MCF 10A (cell line): ENCODE results near the gene NDUFB7. TPM values are rescaled to one million over a fixed set of nuclear protein-coding genes. Genes with fewer than 3 reads are reported as not detected.
"Not testable (repeated sequence)": the region's sequence is repeated elsewhere in the genome, so short reads cannot be mapped to it uniquely, and the experiment has no call there.

Source experiments
- BruUV-seq: library from RNA; stranded (reverse); fragments of 400-500 nt; replicated peaks from 2 replicates; lab custom pipeline; 2021; lab: Mats Ljungman, UMichigan
- CTCF ChIA-PET: fragments of 300-600 bp; sonication (Branson Sonifier 250); formaldehyde crosslinking; extraction: SDS; loops from one replicate; lab custom pipeline; 2021; ENCODE audit warnings: antibody characterized with exemption, inconsistent platforms; lab: Yijun Ruan, JAX
- POLR2A ChIA-PET: fragments of 300-600, 350-650 bp; sonication (Branson Sonifier 250); formaldehyde crosslinking; extraction: SDS; loops from one replicate; lab custom pipeline; 2020; ENCODE audit warnings: antibody characterized with exemption, inconsistent platforms; lab: Yijun Ruan, JAX
- DNase-seq: peaks from one replicate; pipeline ENCODE4 v3.0.0-alpha.2; 2018; ENCODE audit not compliant: unreplicated experiment
- H3K27ac Mint-ChIP-seq: one replicate; pipeline ENCODE4 v1.8.0; 2022; ENCODE audit warnings: mild to moderate bottlenecking, low read depth, mixed read lengths; ENCODE audit not compliant: unreplicated experiment
- H3K27me3 Mint-ChIP-seq: one replicate; pipeline ENCODE4 v1.8.0; 2022; ENCODE audit warnings: mixed read lengths; ENCODE audit not compliant: insufficient read depth, unreplicated experiment
- H3K36me3 Mint-ChIP-seq: one replicate; pipeline ENCODE4 v1.8.0; 2022; ENCODE audit warnings: mild to moderate bottlenecking, moderate library complexity, mixed read lengths; ENCODE audit not compliant: insufficient read depth, unreplicated experiment
- H3K4me1 Mint-ChIP-seq: one replicate; pipeline ENCODE4 v1.8.0; 2022; ENCODE audit warnings: mixed read lengths; ENCODE audit not compliant: insufficient read depth, unreplicated experiment
- H3K4me3 Mint-ChIP-seq: one replicate; pipeline ENCODE4 v1.8.0; 2022; ENCODE audit warnings: mild to moderate bottlenecking, moderate library complexity, mixed read lengths; ENCODE audit not compliant: unreplicated experiment
- H3K9me3 Mint-ChIP-seq: one replicate; pipeline ENCODE4 v1.8.0; 2022; ENCODE audit warnings: mixed read lengths; ENCODE audit not compliant: unreplicated experiment
- intact Hi-C: fragments of 100-400 bp; cut with micrococcal nuclease; formaldehyde crosslinking; loops from 2 replicates; pipeline ENCODE4 v1.14.1; 2022
- total RNA-seq: library from RNA; stranded (reverse); gene quantifications from 2 replicates; pipeline ENCODE4 v1.2.3, GENCODE V29; 2022
- TF ChIP-seq, protein P1 (sequence below): fragments of 200-600 bp; IDR thresholded peaks from one replicate; pipeline ENCODE4 v1.8.0; 2022; ENCODE audit warnings: antibody characterized with exemption, mild to moderate bottlenecking; ENCODE audit not compliant: unreplicated experiment

Gene NDUFB7
- total RNA-seq, 1 experiment from 2014 or later: 153 TPM

DNA sequence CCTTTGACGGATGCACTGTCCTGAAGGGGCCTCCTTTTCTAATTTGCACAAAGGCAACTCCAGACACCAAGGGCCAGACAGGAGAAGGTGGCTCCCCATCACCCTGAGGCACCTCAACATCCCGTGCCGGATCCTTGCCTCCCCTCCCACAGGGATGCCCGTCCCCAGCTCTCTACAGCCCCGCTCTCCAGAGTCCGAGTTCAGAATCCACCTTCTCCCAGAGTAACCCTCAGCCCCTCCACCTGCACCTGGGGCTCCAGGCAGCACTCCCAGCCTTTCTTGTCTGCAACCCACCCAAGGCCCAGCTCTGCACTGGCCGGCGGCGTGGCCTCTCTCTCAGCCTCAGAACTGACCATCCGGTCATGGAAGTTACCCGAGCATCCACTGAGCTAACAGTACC, 4.8 kb downstream of the NDUFB7 start:
- CTCF ChIA-PET: interaction anchor here (0.6 kb wide), 3 partner anchors 209 to 1012 kb away, joined by 3 to 4 read pairs (median 3); no protein-coding TSS in a partner anchor
- Mint-ChIP-seq H3K27me3 (no peaks in the 10 kb centered on the region), H3K4me1 (peaks cover 11% of the 10 kb centered on the region), H3K36me3 (no peaks in the 10 kb centered on the region), H3K4me3 (no peak overlapping the region), H3K9me3 (no peaks in the 10 kb centered on the region), H3K27ac (no peak overlapping the region)
- TF ChIP-seq, protein P1, sequence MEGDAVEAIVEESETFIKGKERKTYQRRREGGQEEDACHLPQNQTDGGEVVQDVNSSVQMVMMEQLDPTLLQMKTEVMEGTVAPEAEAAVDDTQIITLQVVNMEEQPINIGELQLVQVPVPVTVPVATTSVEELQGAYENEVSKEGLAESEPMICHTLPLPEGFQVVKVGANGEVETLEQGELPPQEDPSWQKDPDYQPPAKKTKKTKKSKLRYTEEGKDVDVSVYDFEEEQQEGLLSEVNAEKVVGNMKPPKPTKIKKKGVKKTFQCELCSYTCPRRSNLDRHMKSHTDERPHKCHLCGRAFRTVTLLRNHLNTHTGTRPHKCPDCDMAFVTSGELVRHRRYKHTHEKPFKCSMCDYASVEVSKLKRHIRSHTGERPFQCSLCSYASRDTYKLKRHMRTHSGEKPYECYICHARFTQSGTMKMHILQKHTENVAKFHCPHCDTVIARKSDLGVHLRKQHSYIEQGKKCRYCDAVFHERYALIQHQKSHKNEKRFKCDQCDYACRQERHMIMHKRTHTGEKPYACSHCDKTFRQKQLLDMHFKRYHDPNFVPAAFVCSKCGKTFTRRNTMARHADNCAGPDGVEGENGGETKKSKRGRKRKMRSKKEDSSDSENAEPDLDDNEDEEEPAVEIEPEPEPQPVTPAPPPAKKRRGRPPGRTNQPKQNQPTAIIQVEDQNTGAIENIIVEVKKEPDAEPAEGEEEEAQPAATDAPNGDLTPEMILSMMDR: no peak
- DNase-seq: no peak
- no TSS peak for BruUV-seq
- POLR2A ChIA-PET: interaction anchor here (1.2 kb wide), 1 partner anchor 61 kb away, joined by 3 read pairs; no protein-coding TSS in a partner anchor
- intact Hi-C loops: no loop called here

DNA sequence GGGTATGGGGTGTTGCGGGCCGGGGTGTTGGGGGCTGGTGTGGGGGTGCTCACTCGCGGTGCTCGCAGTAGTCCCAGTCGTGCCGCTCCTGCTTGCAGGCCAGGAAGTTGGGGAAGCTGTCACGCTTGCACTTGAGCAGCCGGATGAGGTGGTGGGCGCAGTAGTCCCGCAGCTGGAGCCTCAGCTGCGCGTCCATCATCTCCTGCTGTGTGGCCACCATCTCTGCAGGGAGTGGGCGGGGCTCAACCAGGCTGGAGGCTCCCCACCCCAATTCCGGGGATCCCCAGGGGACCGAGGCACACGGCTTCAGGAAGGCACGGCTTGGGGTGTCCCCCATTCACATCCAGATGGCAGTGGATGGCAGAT, 5.2 kb downstream of the NDUFB7 start:
- DNase-seq: no peak
- intact Hi-C loops: no loop called here
- TF ChIP-seq, protein P1: no peak
- ChIA-PET CTCF (interaction anchor here (0.6 kb wide), 1 partner anchor 237 kb away, joined by 3 read pairs; no protein-coding TSS in a partner anchor), POLR2A (no interaction called here)
- Mint-ChIP-seq H3K4me1 (peaks cover 15% of the 10 kb centered on the region), H3K27ac (no peak overlapping the region), H3K4me3 (no peak overlapping the region), H3K27me3 (no peaks in the 10 kb centered on the region), H3K9me3 (no peaks in the 10 kb centered on the region), H3K36me3 (no peaks in the 10 kb centered on the region)
- BruUV-seq: no TSS peak

DNA sequence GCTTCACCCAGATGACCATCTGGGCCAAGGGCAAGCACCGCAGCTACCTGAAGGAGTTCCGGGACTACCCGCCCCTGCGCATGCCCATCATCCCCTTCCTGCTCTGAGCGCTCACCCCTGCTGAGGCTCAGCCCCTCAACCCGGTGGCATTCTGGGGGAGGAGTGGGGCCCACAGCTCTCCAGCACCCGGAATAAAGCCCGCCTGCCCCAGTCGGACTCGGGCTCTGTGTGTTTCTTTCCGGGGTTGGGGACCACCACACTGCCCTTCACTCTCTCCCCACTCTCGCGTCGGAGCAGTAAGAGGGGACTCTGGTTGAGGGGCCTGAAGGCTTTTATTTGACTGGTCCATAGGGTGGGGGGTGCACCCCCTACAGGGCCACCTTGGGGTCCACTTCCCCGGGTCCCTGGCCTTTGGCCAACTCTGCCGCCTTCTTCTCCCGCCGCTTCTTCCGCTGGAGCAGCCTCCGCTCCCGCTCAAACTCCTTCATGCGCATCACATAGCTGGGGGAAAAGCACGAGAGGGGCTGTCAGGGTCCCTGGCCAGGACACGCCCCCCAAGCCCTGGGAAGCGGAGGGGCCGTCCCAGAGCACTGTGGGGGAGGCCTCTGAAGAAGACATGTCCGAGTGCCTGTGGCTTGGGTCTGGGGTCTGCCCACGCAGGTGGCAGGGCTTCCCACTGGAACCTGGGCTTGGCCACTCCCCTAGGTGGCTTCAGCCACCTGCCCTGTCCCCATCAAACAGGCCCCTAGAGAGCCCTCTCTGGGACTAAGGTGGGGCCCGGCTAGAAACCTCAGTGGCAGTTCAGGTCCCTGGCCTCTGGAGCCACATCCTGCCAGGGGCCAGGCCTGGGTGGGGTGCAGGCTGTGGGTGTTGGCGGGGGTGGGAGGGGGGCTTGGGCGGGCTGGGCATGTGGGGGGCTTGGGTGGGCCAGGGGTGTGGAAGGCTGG, 5.8 kb downstream of the NDUFB7 start:
- DNase-seq: no peak
- H3K36me3 Mint-ChIP-seq: no peaks in the 10 kb centered on the region
- no peak overlapping the region for H3K27ac Mint-ChIP-seq
- BruUV-seq: no TSS peak
- TF ChIP-seq, protein P1: no peak
- H3K4me1 Mint-ChIP-seq: peaks cover 20% of the 10 kb centered on the region
- intact Hi-C loops: no loop called here
- H3K9me3 Mint-ChIP-seq: no peaks in the 10 kb centered on the region
- no peak overlapping the region for H3K4me3 Mint-ChIP-seq
- ChIA-PET POLR2A (no interaction called here), CTCF (no interaction called here)
- H3K27me3 Mint-ChIP-seq: no peaks in the 10 kb centered on the region

- Mint-ChIP-seq H3K36me3 (no peaks in the 10 kb centered on the region), H3K27ac (no peak overlapping the region), H3K4me1 (peaks cover 24% of the 10 kb centered on the region), H3K9me3 (no peaks in the 10 kb centered on the region), H3K4me3 (no peak overlapping the region), H3K27me3 (no peaks in the 10 kb centered on the region)
- no peak for DNase-seq
- TF ChIP-seq, protein P1: no peak
- ChIA-PET CTCF (no interaction called here), POLR2A (interaction anchor here (0.7 kb wide), 1 partner anchor 427 kb away, joined by 3 read pairs; no protein-coding TSS in a partner anchor)
- BruUV-seq: no TSS peak
- intact Hi-C loops: no loop called here
Measured at GRCh38 chr19:14565298-14565679, 6.6 kb downstream of the NDUFB7 start.

DNA sequence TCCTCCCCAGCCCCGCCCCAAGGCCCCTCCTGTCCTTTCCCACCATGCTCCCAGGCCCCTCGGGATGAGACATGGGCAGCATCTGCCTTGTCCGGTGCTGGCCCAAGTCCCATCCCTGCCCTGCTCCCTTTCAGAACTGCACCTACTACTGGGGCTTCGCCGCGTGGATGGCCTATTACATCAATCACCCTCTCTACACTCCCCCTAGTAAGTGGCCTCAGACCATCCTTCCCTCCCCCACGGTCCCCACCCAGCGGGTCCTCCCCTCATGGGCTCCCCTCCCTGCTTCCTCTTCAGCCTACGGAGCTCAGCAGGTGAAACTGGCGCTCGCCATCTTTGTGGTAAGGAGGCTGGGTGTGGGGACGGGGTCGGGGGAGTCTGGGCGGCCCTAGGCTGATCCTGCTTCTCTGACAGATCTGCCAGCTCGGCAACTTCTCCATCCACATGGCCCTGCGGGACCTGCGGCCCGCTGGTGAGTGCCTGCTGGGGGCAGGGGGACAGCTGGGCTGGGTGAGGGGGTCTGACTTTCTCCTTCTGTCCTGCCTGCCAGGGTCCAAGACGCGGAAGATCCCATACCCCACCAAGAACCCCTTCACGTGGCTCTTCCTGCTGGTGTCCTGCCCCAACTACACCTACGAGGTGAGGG, 7.1 kb downstream of the NDUFB7 start:
- intact Hi-C loops, DNase-seq, H3K36me3 Mint-ChIP-seq, CTCF ChIA-PET, H3K4me3 Mint-ChIP-seq, H3K27ac Mint-ChIP-seq, H3K27me3 Mint-ChIP-seq, H3K9me3 Mint-ChIP-seq: not testable (repeated sequence)
- H3K4me1 Mint-ChIP-seq: peaks cover 26% of the 10 kb centered on the region
- BruUV-seq: TSS peak; percentile 65
- POLR2A ChIA-PET: interaction anchor here (0.7 kb wide), 1 partner anchor 427 kb away, joined by 3 read pairs; no protein-coding TSS in a partner anchor
